IMR-90 (cell line): ENCODE data around the gene FBLN1. TPM values are rescaled to one million over a fixed set of nuclear protein-coding genes. Genes with fewer than 3 reads are reported as not detected.
"Not testable (repeated sequence)": the region's sequence is repeated elsewhere in the genome, so short reads cannot be mapped to it uniquely, and the experiment has no call there.

Source experiments
- ATAC-seq: fragments of 200-7000 bp; cut with Tn5 transposase; 2 replicates; pipeline ENCODE4 v1.9.1; 2020; ENCODE audit warnings: low read depth, mild to moderate bottlenecking, moderate library complexity
- BruUV-seq: library from RNA; stranded (reverse); fragments of 400-500 nt; replicated peaks from 2 replicates; lab custom pipeline; 2021; lab: Mats Ljungman, UMichigan
- CTCF ChIA-PET: fragments of 300-600 bp; formaldehyde crosslinking; extraction: SDS; loops from one replicate; lab custom pipeline; 2021; ENCODE audit warnings: antibody characterized with exemption; lab: Yijun Ruan, JAX
- POLR2A ChIA-PET: fragments of 300-600 bp; sonication (Branson Sonifier 250); formaldehyde crosslinking; loops from one replicate; lab custom pipeline; 2022; ENCODE audit warnings: antibody characterized with exemption; ENCODE audit not compliant: unreplicated experiment; lab: Charles Lee
- DNase-seq: peaks from one replicate; pipeline ENCODE4 v3.0.0; 2013
- H2AFZ ChIP-seq: replicated peaks from 2 replicates; pipeline ENCODE3; 2013; ENCODE audit warnings: low read length, mild to moderate bottlenecking; ENCODE audit not compliant: poor library complexity
- H2AK5ac ChIP-seq: 2 replicates; pipeline ENCODE4 v1.6.1; 2013; ENCODE audit warnings: low read depth, low read length, inconsistent platforms
- H2AK9ac ChIP-seq: replicated peaks from 2 replicates; pipeline ENCODE3; 2013; ENCODE audit warnings: mild to moderate bottlenecking, low read depth, low read length, moderate library complexity; ENCODE audit not compliant: poor library complexity
- H2BK120ac ChIP-seq: 2 replicates; pipeline ENCODE4 v1.6.1; 2013; ENCODE audit warnings: low read depth, low read length, inconsistent platforms
- H2BK15ac ChIP-seq: 3 replicates; pipeline ENCODE4 v1.6.1; 2013; ENCODE audit warnings: low read depth, low read length, inconsistent platforms
- H2BK20ac ChIP-seq: 2 replicates; pipeline ENCODE4 v1.6.1; 2013; ENCODE audit warnings: low read depth, mild to moderate bottlenecking, inconsistent platforms, low read length, moderate library complexity
- H2BK5ac ChIP-seq: 2 replicates; pipeline ENCODE4 v1.6.1; 2013; ENCODE audit warnings: mild to moderate bottlenecking, low read depth, low read length, inconsistent platforms; ENCODE audit not compliant: poor library complexity, severe bottlenecking
- H3K14ac ChIP-seq: replicated peaks from 2 replicates; pipeline ENCODE4 v1.6.1; 2013; ENCODE audit warnings: low read depth, low read length, inconsistent platforms
- H3K18ac ChIP-seq: 2 replicates; pipeline ENCODE4 v1.6.1; 2013; ENCODE audit warnings: low read depth, low read length, control low read depth
- H3K23ac ChIP-seq: 2 replicates; pipeline ENCODE4 v1.6.1; 2013; ENCODE audit warnings: low read depth, low read length, inconsistent platforms
- H3K27ac ChIP-seq: 2 replicates; pipeline ENCODE4 v1.5.1; 2013; ENCODE audit warnings: mild to moderate bottlenecking, control low read depth, low read length; ENCODE audit not compliant: insufficient read depth
- H3K27me3 ChIP-seq: 2 replicates; pipeline ENCODE4 v1.6.1; 2013; ENCODE audit warnings: low read length; ENCODE audit not compliant: control insufficient read depth, insufficient read depth
- H3K36me3 ChIP-seq: 2 replicates; pipeline ENCODE4 v1.6.1; 2013; ENCODE audit warnings: low read length, mixed read lengths; ENCODE audit not compliant: control insufficient read depth, insufficient read depth
- H3K4ac ChIP-seq: 2 replicates; pipeline ENCODE4 v1.6.1; 2013; ENCODE audit warnings: low read depth, low read length, inconsistent platforms
- H3K4me1 ChIP-seq: 2 replicates; pipeline ENCODE4 v1.6.1; 2013; ENCODE audit warnings: low read length, mixed read lengths; ENCODE audit not compliant: control insufficient read depth, insufficient read depth
- H3K4me2 ChIP-seq: 2 replicates; pipeline ENCODE4 v1.6.1; 2013; ENCODE audit warnings: low read depth, mild to moderate bottlenecking, control low read depth, low read length, moderate library complexity
- H3K4me3 ChIP-seq: 2 replicates; pipeline ENCODE4 v1.5.1; 2013; ENCODE audit warnings: low read depth, mild to moderate bottlenecking, control low read depth, low read length, moderate library complexity; ENCODE audit not compliant: insufficient read depth
- H3K56ac ChIP-seq: 2 replicates; pipeline ENCODE4 v1.6.1; 2013; ENCODE audit warnings: low read length, inconsistent platforms; ENCODE audit not compliant: insufficient read depth; ENCODE audit errors: extremely low read depth
- H3K79me1 ChIP-seq, 2 experiments: 2 replicates each; pipeline ENCODE4 v1.6.1; 2013; ENCODE audit warnings: low read length in 2 of 2, inconsistent platforms in 1 of 2, low read depth in 1 of 2
- H3K9ac ChIP-seq: 2 replicates; pipeline ENCODE4 v1.6.1; 2013; ENCODE audit warnings: low read depth, low read length, control low read depth
- H3K9me1 ChIP-seq: 2 replicates; pipeline ENCODE4 v1.6.1; 2013; ENCODE audit warnings: low read length, inconsistent platforms; ENCODE audit not compliant: insufficient read depth
- H3K9me3 ChIP-seq: 2 replicates; pipeline ENCODE4 v1.6.1; 2013; ENCODE audit warnings: low read length; ENCODE audit not compliant: control insufficient read depth, insufficient read depth
- H4K20me1 ChIP-seq: 2 replicates; pipeline ENCODE4 v1.6.1; 2013; ENCODE audit warnings: low read length, inconsistent platforms; ENCODE audit not compliant: insufficient read depth
- H4K5ac ChIP-seq: 2 replicates; pipeline ENCODE4 v1.6.1; 2013; ENCODE audit warnings: mild to moderate bottlenecking, low read depth, low read length, control low read depth
- H4K8ac ChIP-seq, 2 experiments: 2 replicates each; pipeline ENCODE4 v1.6.1; 2013; ENCODE audit warnings: low read depth in 2 of 2, low read length in 2 of 2, control low read depth in 1 of 2, inconsistent platforms in 1 of 2
- H4K91ac ChIP-seq: 2 replicates; pipeline ENCODE4 v1.6.1; 2013; ENCODE audit warnings: low read depth, low read length, inconsistent platforms; ENCODE audit not compliant: insufficient read depth
- WGBS, 2 experiments: methylation state at CpG; one replicate each; pipeline versions ENCODE4 v1.1.5 to v1.1.7; 2013; ENCODE audit warnings: missing lambda C conversion rate in 2 of 2; ENCODE audit not compliant: insufficient read length in 1 of 2; ENCODE audit errors: extremely low coverage in 2 of 2; 5-methylcytosine and 5-hydroxymethylcytosine counted together
- dilution Hi-C: fragments of 300-500 bp; cut with HindIII; formaldehyde crosslinking; loops from one replicate; pipeline ENCODE4 v1.14.3; 2018; ENCODE audit warnings: low sequenced_read_pairs; ENCODE audit not compliant: unreplicated experiment
- in situ Hi-C: fragments of 300-500 bp; cut with MboI; formaldehyde crosslinking; loops from 3 replicates; pipeline ENCODE4 v1.14.3; 2019; ENCODE audit warnings: low sequenced_read_pairs, inconsistent platforms, mixed read lengths
- intact Hi-C: fragments of 100-400 bp; cut with micrococcal nuclease; formaldehyde crosslinking; loops from 2 replicates; pipeline ENCODE4 v1.10.0; 2022
- polyA plus RNA-seq, 3 experiments: library from polyadenylated mRNA; depleted of rRNA; stranded (reverse); fragments of >200 nt; gene quantifications; 2 replicates each; pipeline ENCODE4 v1.2.3, GENCODE V29; 2012; ENCODE audit warnings: low replicate concordance in 1 of 3
- total RNA-seq: library from RNA; depleted of rRNA; stranded (reverse); fragments of >200 nt; gene quantifications from 2 replicates; pipeline ENCODE4 v1.2.3, GENCODE V29; 2012

The FBLN1 gene
- total and polyA plus RNA-seq, 2 of the 4 experiments (the other 2 are of a cell fraction), result 11.3 to 87.9 TPM

DNA sequence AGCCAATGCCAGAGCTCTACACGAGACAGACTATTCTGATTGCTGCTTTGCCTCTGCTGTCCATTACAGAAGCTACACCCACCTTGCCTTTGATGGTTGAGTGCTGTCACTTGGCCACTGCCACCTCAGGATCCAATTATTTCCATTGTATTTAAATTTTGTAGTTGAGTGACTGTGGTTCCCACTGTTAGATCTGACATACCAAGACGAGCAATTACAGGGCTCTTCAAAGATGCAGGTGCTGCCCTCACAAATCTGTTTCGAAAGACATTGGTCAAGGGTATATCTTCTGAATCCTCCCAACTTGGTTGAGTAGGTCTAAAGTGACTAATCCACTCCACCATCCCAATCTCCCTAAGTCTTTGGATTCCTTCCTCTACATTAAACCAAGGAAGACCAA, 57.4 kb downstream of the FBLN1 start:
- WGBS, 2 experiments, result no CpG with 5 or more reads among the region's 3 CpGs
- in situ Hi-C loops, result loop anchor here (25.0 kb wide), 1 partner anchor 573 kb away; no protein-coding TSS in a partner anchor
- ATAC-seq, H3K23ac ChIP-seq, POLR2A ChIA-PET, H4K91ac ChIP-seq, H3K14ac ChIP-seq, H2BK120ac ChIP-seq, H3K9me3 ChIP-seq, H3K79me1 ChIP-seq, H4K20me1 ChIP-seq, H2AK9ac ChIP-seq, H3K4me2 ChIP-seq, CTCF ChIA-PET, H2BK15ac ChIP-seq, H2BK5ac ChIP-seq, H4K8ac ChIP-seq, H3K4ac ChIP-seq, H3K27ac ChIP-seq, H3K4me3 ChIP-seq, H3K9me1 ChIP-seq, H3K9ac ChIP-seq, H3K18ac ChIP-seq, BruUV-seq, H2AK5ac ChIP-seq, dilution Hi-C loops, H2AFZ ChIP-seq, H3K4me1 ChIP-seq, H3K27me3 ChIP-seq, intact Hi-C loops, DNase-seq, H4K5ac ChIP-seq, H3K56ac ChIP-seq, H2BK20ac ChIP-seq: not testable (repeated sequence)
- H3K36me3 ChIP-seq, result peaks cover 59% of the 10 kb centered on the region

DNA sequence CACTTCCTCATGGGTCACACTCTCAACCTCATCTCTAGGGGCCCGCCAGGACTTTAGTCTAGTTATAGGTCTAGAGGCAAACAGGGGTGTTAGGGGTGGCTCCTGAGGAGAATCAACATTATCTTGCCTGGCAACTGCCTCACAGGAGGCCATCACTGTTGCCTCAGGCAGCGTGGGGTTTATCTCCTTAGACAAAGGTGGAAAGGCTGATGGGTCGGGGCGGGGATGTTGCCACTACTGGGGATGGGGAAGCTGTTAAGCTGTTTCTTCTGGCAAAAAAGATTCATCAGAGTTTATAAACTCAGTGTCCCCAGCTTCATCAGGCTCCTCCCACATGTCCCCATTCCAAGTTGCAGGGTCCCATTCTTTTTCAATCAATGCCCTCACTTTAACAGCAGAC, 58.1 kb downstream of the FBLN1 start:
- CTCF ChIA-PET, H3K14ac ChIP-seq, H3K23ac ChIP-seq, H2BK15ac ChIP-seq, H3K4ac ChIP-seq, H2AK5ac ChIP-seq, H2BK120ac ChIP-seq, H3K27me3 ChIP-seq, H4K5ac ChIP-seq, H2AK9ac ChIP-seq, intact Hi-C loops, H3K4me1 ChIP-seq, H4K20me1 ChIP-seq, DNase-seq, H4K91ac ChIP-seq, POLR2A ChIA-PET, H3K9ac ChIP-seq, H2AFZ ChIP-seq, H3K79me1 ChIP-seq, H3K27ac ChIP-seq, H3K56ac ChIP-seq, dilution Hi-C loops, H2BK5ac ChIP-seq, BruUV-seq, H3K9me3 ChIP-seq, ATAC-seq, H3K18ac ChIP-seq, H3K4me3 ChIP-seq, H4K8ac ChIP-seq, H2BK20ac ChIP-seq, H3K4me2 ChIP-seq: not testable (repeated sequence)
- in situ Hi-C loops, result loop anchor here (25.0 kb wide), 1 partner anchor 573 kb away; no protein-coding TSS in a partner anchor
- WGBS, 2 experiments, result no CpG with 5 or more reads among the region's 4 CpGs
- Histone ChIP-seq H3K36me3 (peaks cover 61% of the 10 kb centered on the region), H3K9me1 (peaks cover 13% of the 10 kb centered on the region; the same call in 1 of the 2 replicates)
